PC-9 (cell line): ENCODE measurements around the gene BRD1. TPM values are rescaled to one million over a fixed set of nuclear protein-coding genes. Genes with fewer than 3 reads are reported as not detected.

Experiments used
- BruUV-seq: library from RNA; stranded (reverse); fragments of 400-500 nt; replicated peaks from 2 replicates; lab custom pipeline; 2021; lab: Mats Ljungman, UMichigan
- CTCF ChIA-PET: fragments of 300-600 bp; sonication (Branson Sonifier 250); formaldehyde crosslinking; loops from one replicate; lab custom pipeline; 2022; ENCODE audit warnings: antibody characterized with exemption; lab: Charles Lee
- POLR2A ChIA-PET: fragments of 300-600 bp; sonication (Branson Sonifier 250); formaldehyde crosslinking; loops from one replicate; lab custom pipeline; 2022; ENCODE audit warnings: antibody characterized with exemption; ENCODE audit not compliant: unreplicated experiment; lab: Charles Lee
- DNase-seq, 2 experiments: peaks; one replicate each; pipeline versions ENCODE4 v3.0.0 to v3.0.0-alpha.2; 2015 to 2022; ENCODE audit warnings: mixed read lengths in 1 of 2
- H2AFZ ChIP-seq: fragments of 200-600 bp; sonication (generic); 2 replicates; pipeline ENCODE4 v1.8.1; 2017; ENCODE audit warnings: antibody characterized with exemption
- H3F3A ChIP-seq: fragments of 200-600 bp; sonication (generic); 2 replicates; pipeline ENCODE4 v1.8.1; 2017; ENCODE audit warnings: antibody characterized with exemption, mild to moderate bottlenecking, low read depth; ENCODE audit not compliant: insufficient read depth
- H3K27ac ChIP-seq: fragments of 200-600 bp; sonication (generic); 2 replicates; pipeline ENCODE4 v1.6.1; 2016; ENCODE audit warnings: mixed run types
- H3K27me3 ChIP-seq: fragments of 200-600 bp; sonication (generic); 2 replicates; pipeline ENCODE4 v1.6.1; 2016; ENCODE audit warnings: low read depth, mixed run types; ENCODE audit not compliant: insufficient read depth
- H3K36me3 ChIP-seq: fragments of 200-600 bp; sonication (generic); 2 replicates; pipeline ENCODE4 v1.6.1; 2016; ENCODE audit warnings: low read depth, mixed run types
- H3K4me1 ChIP-seq: fragments of 200-600 bp; sonication (generic); replicated peaks from 2 replicates; pipeline ENCODE4 v1.6.1; 2016; ENCODE audit warnings: mixed run types; ENCODE audit not compliant: insufficient read depth
- H3K4me2 ChIP-seq: fragments of 200-600 bp; sonication (generic); 2 replicates; pipeline ENCODE4 v1.6.1; 2017; ENCODE audit warnings: mixed run types
- H3K4me3 ChIP-seq: fragments of 200-600 bp; sonication (generic); 2 replicates; pipeline ENCODE4 v1.6.1; 2016; ENCODE audit warnings: mixed run types
- H3K79me2 ChIP-seq: fragments of 200-600 bp; sonication (generic); 2 replicates; pipeline ENCODE4 v1.6.1; 2017; ENCODE audit warnings: low read depth, mixed run types
- H3K9me2 ChIP-seq: fragments of 200-600 bp; sonication (generic); 2 replicates; pipeline ENCODE4 v1.8.1; 2017; ENCODE audit warnings: mild to moderate bottlenecking; ENCODE audit not compliant: insufficient read depth
- H3K9me3 ChIP-seq: fragments of 200-600 bp; sonication (generic); 2 replicates; pipeline ENCODE4 v1.8.1; 2016; ENCODE audit warnings: low read depth; ENCODE audit not compliant: insufficient read depth
- H4K20me1 ChIP-seq: fragments of 200-600 bp; sonication (generic); 2 replicates; pipeline ENCODE4 v1.8.1; 2017; ENCODE audit not compliant: insufficient read depth
- CTCF ChIP-seq: fragments of 200-600 bp; sonication (generic); conservative IDR thresholded peaks from 2 replicates; pipeline ENCODE4 v1.6.1; 2017; ENCODE audit warnings: mixed run types, antibody characterized with exemption, mild to moderate bottlenecking, moderate library complexity
- EZH2 ChIP-seq: fragments of 200-600 bp; sonication (generic); IDR thresholded peaks from 2 replicates; pipeline ENCODE4 v1.8.0; 2017; ENCODE audit warnings: antibody characterized with exemption, low read depth
- intact Hi-C: fragments of 100-400 bp; cut with micrococcal nuclease; formaldehyde crosslinking; loops from one replicate; pipeline ENCODE4 v1.10.0; 2022; ENCODE audit not compliant: unreplicated experiment
- total RNA-seq: library from RNA; stranded (reverse); gene quantifications from 2 replicates; pipeline ENCODE4 v1.2.3, GENCODE V29; 2021

Gene BRD1
- total RNA-seq, 1 experiment from 2014 or later, result 28.5 TPM

- H3F3A ChIP-seq, result peaks cover 27% of the 10 kb centered on the region; the same call in 1 of the 2 replicates
- no peaks in the 10 kb centered on the region for H3K9me2 ChIP-seq
- intact Hi-C loops, result no loop called here
- no peak overlapping the region for H3K27ac ChIP-seq
- POLR2A ChIA-PET, result no interaction called here
- no peak overlapping the region for H3K4me3 ChIP-seq
- no peaks in the 10 kb centered on the region for H3K27me3 ChIP-seq
- no TSS peak for BruUV-seq
- no peaks in the 10 kb centered on the region for H3K4me1 ChIP-seq
- no peak overlapping the region for H3K4me2 ChIP-seq
- no peak for TF ChIP-seq EZH2
- TF ChIP-seq CTCF, result no peak
- H2AFZ ChIP-seq, result no peak overlapping the region
- peaks cover 11% of the 10 kb centered on the region for H4K20me1 ChIP-seq
- peaks cover 7% of the 10 kb centered on the region; the same call in 1 of the 2 replicates for H3K9me3 ChIP-seq
- CTCF ChIA-PET, result no interaction called here
- H3K79me2 ChIP-seq, result no peaks in the 10 kb centered on the region
- peaks cover 15% of the 10 kb centered on the region; the same call in 1 of the 2 replicates for H3K36me3 ChIP-seq
- no peak for DNase-seq
These were observed 56.2 kb downstream of the BRD1 start for GRCh38 chr22:49771266-49772065.

GRCh38 chr22:49770547-49771265 lies 57.0 kb downstream of the BRD1 start:
- BruUV-seq, result no TSS peak

More at GRCh38 chr22:49770547-49771265, 57.0 kb downstream of the BRD1 start:
- TF ChIP-seq CTCF (no peak), EZH2 (no peak)
- Histone ChIP-seq H3K4me1 (no peaks in the 10 kb centered on the region), H3K4me3 (no peak overlapping the region), H2AFZ (no peak overlapping the region), H3K9me3 (peaks cover 7% of the 10 kb centered on the region; the same call in 1 of the 2 replicates), H3K4me2 (no peak overlapping the region), H3K27ac (no peak overlapping the region), H3K27me3 (no peaks in the 10 kb centered on the region), H3F3A (peaks cover 27% of the 10 kb centered on the region; the same call in 1 of the 2 replicates), H4K20me1 (peaks cover 6% of the 10 kb centered on the region), H3K79me2 (no peaks in the 10 kb centered on the region), H3K36me3 (0 out of 2 replicates have a peak, but pooled peaks cover 13% of the 10 kb centered on the region), H3K9me2 (no peaks in the 10 kb centered on the region)
- ChIA-PET CTCF (no interaction called here), POLR2A (no interaction called here)
- intact Hi-C loops, result no loop called here
- DNase-seq, result no peak
